Measurements from ENCODE around the gene COBL. TPM values are rescaled to one million over a fixed set of nuclear protein-coding genes. Genes with fewer than 3 reads are reported as not detected.

Gene COBL
- total and polyA plus RNA-seq, 9 of the 15 experiments (the other 6 are each of a cell fraction or from before 2014, with no cell fraction given) = 0.01 to 2.4 (median 0.09) TPM; not detected in 3

DNA sequence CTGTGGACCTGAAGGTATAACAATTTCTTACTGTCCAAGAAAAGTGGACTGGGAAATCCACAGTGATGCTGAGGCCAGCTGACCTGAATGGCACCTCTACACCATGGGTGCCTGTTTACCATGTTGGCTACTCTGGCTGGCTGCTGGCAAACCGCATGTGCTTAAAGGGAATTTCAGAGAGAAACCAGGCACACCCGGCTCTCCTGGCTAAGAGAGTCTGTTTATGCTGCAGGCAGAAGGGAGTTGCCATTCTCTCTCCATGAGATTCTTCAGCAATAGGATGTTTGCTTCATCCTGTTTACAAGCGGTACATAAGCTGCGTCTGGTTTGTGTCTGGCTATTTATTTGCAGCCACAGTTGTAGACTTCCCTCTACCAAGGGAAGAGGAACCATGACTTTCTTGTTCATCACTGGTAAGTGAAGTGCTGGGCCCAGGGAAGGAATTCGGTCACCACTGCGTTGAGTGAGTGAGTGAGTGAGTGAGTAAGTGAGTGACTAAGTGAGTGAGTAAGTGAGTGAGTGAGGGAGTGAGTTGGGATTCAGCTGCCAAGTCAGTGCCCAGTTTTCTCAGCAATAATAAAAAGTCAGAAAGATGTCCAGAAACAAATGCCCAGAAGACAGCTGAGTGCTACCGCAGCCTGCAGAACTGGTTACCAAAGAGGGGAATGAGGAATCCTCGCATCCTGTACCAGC lies 90.4 kb downstream of the COBL start (continued):
- TF ChIP-seq, protein P1, sequence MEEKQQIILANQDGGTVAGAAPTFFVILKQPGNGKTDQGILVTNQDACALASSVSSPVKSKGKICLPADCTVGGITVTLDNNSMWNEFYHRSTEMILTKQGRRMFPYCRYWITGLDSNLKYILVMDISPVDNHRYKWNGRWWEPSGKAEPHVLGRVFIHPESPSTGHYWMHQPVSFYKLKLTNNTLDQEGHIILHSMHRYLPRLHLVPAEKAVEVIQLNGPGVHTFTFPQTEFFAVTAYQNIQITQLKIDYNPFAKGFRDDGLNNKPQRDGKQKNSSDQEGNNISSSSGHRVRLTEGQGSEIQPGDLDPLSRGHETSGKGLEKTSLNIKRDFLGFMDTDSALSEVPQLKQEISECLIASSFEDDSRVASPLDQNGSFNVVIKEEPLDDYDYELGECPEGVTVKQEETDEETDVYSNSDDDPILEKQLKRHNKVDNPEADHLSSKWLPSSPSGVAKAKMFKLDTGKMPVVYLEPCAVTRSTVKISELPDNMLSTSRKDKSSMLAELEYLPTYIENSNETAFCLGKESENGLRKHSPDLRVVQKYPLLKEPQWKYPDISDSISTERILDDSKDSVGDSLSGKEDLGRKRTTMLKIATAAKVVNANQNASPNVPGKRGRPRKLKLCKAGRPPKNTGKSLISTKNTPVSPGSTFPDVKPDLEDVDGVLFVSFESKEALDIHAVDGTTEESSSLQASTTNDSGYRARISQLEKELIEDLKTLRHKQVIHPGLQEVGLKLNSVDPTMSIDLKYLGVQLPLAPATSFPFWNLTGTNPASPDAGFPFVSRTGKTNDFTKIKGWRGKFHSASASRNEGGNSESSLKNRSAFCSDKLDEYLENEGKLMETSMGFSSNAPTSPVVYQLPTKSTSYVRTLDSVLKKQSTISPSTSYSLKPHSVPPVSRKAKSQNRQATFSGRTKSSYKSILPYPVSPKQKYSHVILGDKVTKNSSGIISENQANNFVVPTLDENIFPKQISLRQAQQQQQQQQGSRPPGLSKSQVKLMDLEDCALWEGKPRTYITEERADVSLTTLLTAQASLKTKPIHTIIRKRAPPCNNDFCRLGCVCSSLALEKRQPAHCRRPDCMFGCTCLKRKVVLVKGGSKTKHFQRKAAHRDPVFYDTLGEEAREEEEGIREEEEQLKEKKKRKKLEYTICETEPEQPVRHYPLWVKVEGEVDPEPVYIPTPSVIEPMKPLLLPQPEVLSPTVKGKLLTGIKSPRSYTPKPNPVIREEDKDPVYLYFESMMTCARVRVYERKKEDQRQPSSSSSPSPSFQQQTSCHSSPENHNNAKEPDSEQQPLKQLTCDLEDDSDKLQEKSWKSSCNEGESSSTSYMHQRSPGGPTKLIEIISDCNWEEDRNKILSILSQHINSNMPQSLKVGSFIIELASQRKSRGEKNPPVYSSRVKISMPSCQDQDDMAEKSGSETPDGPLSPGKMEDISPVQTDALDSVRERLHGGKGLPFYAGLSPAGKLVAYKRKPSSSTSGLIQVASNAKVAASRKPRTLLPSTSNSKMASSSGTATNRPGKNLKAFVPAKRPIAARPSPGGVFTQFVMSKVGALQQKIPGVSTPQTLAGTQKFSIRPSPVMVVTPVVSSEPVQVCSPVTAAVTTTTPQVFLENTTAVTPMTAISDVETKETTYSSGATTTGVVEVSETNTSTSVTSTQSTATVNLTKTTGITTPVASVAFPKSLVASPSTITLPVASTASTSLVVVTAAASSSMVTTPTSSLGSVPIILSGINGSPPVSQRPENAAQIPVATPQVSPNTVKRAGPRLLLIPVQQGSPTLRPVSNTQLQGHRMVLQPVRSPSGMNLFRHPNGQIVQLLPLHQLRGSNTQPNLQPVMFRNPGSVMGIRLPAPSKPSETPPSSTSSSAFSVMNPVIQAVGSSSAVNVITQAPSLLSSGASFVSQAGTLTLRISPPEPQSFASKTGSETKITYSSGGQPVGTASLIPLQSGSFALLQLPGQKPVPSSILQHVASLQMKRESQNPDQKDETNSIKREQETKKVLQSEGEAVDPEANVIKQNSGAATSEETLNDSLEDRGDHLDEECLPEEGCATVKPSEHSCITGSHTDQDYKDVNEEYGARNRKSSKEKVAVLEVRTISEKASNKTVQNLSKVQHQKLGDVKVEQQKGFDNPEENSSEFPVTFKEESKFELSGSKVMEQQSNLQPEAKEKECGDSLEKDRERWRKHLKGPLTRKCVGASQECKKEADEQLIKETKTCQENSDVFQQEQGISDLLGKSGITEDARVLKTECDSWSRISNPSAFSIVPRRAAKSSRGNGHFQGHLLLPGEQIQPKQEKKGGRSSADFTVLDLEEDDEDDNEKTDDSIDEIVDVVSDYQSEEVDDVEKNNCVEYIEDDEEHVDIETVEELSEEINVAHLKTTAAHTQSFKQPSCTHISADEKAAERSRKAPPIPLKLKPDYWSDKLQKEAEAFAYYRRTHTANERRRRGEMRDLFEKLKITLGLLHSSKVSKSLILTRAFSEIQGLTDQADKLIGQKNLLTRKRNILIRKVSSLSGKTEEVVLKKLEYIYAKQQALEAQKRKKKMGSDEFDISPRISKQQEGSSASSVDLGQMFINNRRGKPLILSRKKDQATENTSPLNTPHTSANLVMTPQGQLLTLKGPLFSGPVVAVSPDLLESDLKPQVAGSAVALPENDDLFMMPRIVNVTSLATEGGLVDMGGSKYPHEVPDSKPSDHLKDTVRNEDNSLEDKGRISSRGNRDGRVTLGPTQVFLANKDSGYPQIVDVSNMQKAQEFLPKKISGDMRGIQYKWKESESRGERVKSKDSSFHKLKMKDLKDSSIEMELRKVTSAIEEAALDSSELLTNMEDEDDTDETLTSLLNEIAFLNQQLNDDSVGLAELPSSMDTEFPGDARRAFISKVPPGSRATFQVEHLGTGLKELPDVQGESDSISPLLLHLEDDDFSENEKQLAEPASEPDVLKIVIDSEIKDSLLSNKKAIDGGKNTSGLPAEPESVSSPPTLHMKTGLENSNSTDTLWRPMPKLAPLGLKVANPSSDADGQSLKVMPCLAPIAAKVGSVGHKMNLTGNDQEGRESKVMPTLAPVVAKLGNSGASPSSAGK (IDR thresholded peaks at IDR 0.05) = no peak
- TF ChIP-seq, protein P2, sequence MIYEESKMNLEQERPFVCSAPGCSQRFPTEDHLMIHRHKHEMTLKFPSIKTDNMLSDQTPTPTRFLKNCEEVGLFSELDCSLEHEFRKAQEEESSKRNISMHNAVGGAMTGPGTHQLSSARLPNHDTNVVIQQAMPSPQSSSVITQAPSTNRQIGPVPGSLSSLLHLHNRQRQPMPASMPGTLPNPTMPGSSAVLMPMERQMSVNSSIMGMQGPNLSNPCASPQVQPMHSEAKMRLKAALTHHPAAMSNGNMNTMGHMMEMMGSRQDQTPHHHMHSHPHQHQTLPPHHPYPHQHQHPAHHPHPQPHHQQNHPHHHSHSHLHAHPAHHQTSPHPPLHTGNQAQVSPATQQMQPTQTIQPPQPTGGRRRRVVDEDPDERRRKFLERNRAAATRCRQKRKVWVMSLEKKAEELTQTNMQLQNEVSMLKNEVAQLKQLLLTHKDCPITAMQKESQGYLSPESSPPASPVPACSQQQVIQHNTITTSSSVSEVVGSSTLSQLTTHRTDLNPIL (CRISPR knock-in tag; IDR thresholded peaks at IDR 0.05) = no peak
- TF ChIP-seq RBM15 (IDR thresholded peaks at IDR 0.05; ENCODE audit: insufficient read depth, low read length) (no peak), ZNF316 (IDR thresholded peaks at IDR 0.05) (no peak), SMAD3 (CRISPR knock-in tag; conservative IDR thresholded peaks at IDR 0.05) (no peak), RUNX1 (IDR thresholded peaks at IDR 0.05; ENCODE audit: low read depth) (no peak), PHF21A (IDR thresholded peaks at IDR 0.05; ENCODE audit: borderline replicate concordance, low read depth) (no peak), CHD2 (IDR thresholded peaks at IDR 0.05; ENCODE audit: low read depth, low read length) (no peak)
- TF ChIP-seq, protein P3, sequence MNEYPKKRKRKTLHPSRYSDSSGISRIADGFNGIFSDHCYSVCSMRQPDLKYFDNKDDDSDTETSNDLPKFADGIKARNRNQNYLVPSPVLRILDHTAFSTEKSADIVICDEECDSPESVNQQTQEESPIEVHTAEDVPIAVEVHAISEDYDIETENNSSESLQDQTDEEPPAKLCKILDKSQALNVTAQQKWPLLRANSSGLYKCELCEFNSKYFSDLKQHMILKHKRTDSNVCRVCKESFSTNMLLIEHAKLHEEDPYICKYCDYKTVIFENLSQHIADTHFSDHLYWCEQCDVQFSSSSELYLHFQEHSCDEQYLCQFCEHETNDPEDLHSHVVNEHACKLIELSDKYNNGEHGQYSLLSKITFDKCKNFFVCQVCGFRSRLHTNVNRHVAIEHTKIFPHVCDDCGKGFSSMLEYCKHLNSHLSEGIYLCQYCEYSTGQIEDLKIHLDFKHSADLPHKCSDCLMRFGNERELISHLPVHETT (CRISPR knock-in tag; conservative IDR thresholded peaks at IDR 0.05 in 1 of 2, IDR thresholded peaks at IDR 0.05 in 1 of 2) = no peak
- TF ChIP-seq, protein P4, sequence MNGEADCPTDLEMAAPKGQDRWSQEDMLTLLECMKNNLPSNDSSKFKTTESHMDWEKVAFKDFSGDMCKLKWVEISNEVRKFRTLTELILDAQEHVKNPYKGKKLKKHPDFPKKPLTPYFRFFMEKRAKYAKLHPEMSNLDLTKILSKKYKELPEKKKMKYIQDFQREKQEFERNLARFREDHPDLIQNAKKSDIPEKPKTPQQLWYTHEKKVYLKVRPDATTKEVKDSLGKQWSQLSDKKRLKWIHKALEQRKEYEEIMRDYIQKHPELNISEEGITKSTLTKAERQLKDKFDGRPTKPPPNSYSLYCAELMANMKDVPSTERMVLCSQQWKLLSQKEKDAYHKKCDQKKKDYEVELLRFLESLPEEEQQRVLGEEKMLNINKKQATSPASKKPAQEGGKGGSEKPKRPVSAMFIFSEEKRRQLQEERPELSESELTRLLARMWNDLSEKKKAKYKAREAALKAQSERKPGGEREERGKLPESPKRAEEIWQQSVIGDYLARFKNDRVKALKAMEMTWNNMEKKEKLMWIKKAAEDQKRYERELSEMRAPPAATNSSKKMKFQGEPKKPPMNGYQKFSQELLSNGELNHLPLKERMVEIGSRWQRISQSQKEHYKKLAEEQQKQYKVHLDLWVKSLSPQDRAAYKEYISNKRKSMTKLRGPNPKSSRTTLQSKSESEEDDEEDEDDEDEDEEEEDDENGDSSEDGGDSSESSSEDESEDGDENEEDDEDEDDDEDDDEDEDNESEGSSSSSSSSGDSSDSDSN (IDR thresholded peaks at IDR 0.05; ENCODE audit: borderline replicate concordance in 1 of 2, low read depth in 2 of 2, low read length in 2 of 2) = no peak
